Keratinocyte (primary cell): ENCODE results near the gene VAMP8.

Experiments used
- CTCF ChIP-seq, 3 experiments: IDR thresholded peaks in 1 of 3; conservative IDR thresholded peaks in 1 of 3; optimal IDR thresholded peaks in 1 of 3; 2 replicates in 2 of 3; 3 replicates in 1 of 3; pipeline versions ENCODE3 to v1.5.1; 2011; ENCODE audit warnings: low read length in 3 of 3, mild to moderate bottlenecking in 3 of 3, moderate library complexity in 2 of 3, control low read depth in 1 of 3, inconsistent platforms in 1 of 3; ENCODE audit not compliant: insufficient read depth in 2 of 3; ENCODE audit errors: extremely low read depth in 1 of 3
- EZH2 ChIP-seq: IDR thresholded peaks from one replicate; pipeline ENCODE4 v1.6.1; 2012; ENCODE audit warnings: inconsistent platforms, mild to moderate bottlenecking, low read length, moderate library complexity

GRCh38 chr2:85575739-85576138 lies 1.6 kb upstream of the VAMP8 start:
- TF ChIP-seq CTCF (optimal IDR thresholded peaks at IDR 0.05 in 1 of 3, IDR thresholded peaks at IDR 0.05 in 1 of 3, conservative IDR thresholded peaks at IDR 0.05 in 1 of 3; ENCODE audit: extremely low read depth in 1 of 3, insufficient read depth in 2 of 3, low read length in 3 of 3) (no peak), EZH2 (no peak)
